C4-2B (cell line): ENCODE results near the gene MAP2.

Experiments used
- CTCF ChIP-seq: fragments of 450-650 bp; conservative IDR thresholded peaks from 2 replicates; pipeline ENCODE4 v1.5.1; 2017; ENCODE audit warnings: mild to moderate bottlenecking
- ZFX ChIP-seq: fragments of 450-650 bp; IDR thresholded peaks from 2 replicates; pipeline ENCODE4 v1.6.1; 2017

GRCh38 chr2:209629597-209629996 lies 205.8 kb downstream of the MAP2 start:
- TF ChIP-seq CTCF, result no peak
- TF ChIP-seq ZFX, result no peak
